KMS-11 (cell line): ENCODE measurements around the gene PLK3.
A peak's percentile ranks its signal among the peaks of the same experiment; 100 is the strongest.

Experiments
- H2AFZ ChIP-seq: fragments of 200-600 bp; sonication (generic); 2 replicates; pipeline ENCODE4 v1.6.1; 2016; ENCODE audit warnings: antibody characterized with exemption, mixed run types, low read depth
- H3K27ac ChIP-seq: fragments of 200-600 bp; sonication (generic); 2 replicates; pipeline ENCODE4 v1.6.1; 2016; ENCODE audit warnings: mild to moderate bottlenecking, mixed run types
- H3K27me3 ChIP-seq: fragments of 200-600 bp; sonication (generic); 2 replicates; pipeline ENCODE4 v1.6.1; 2017; ENCODE audit warnings: mild to moderate bottlenecking, low read depth, mixed run types, moderate library complexity; ENCODE audit not compliant: insufficient read depth
- H3K36me3 ChIP-seq: fragments of 200-600 bp; sonication (generic); 2 replicates; pipeline ENCODE4 v1.6.1; 2017; ENCODE audit warnings: mild to moderate bottlenecking, mixed run types; ENCODE audit not compliant: insufficient read depth
- H3K4me1 ChIP-seq: fragments of 200-600 bp; sonication (generic); 2 replicates; pipeline ENCODE4 v1.6.1; 2016; ENCODE audit warnings: mild to moderate bottlenecking, low read depth, mixed run types; ENCODE audit not compliant: poor library complexity, severe bottlenecking
- H3K4me2 ChIP-seq: fragments of 200-600 bp; sonication (generic); 2 replicates; pipeline ENCODE4 v1.7.0; 2016; ENCODE audit warnings: mild to moderate bottlenecking, mixed run types
- H3K4me3 ChIP-seq: fragments of 200-600 bp; sonication (generic); IDR thresholded peaks from 2 replicates; pipeline ENCODE4 v1.6.1; 2017; ENCODE audit warnings: low read depth, low read length, mixed read lengths; ENCODE audit not compliant: insufficient read depth
- H3K79me2 ChIP-seq: fragments of 200-600 bp; sonication (generic); 2 replicates; pipeline ENCODE4 v1.6.1; 2016; ENCODE audit warnings: low read depth, mixed run types; ENCODE audit not compliant: insufficient read depth
- H3K9ac ChIP-seq: fragments of 200-600 bp; sonication (generic); 2 replicates; pipeline ENCODE4 v1.6.1; 2016; ENCODE audit warnings: mild to moderate bottlenecking, mixed run types
- H4K20me1 ChIP-seq: fragments of 200-600 bp; sonication (generic); 2 replicates; pipeline ENCODE4 v1.6.1; 2016; ENCODE audit warnings: mild to moderate bottlenecking, mixed run types; ENCODE audit not compliant: insufficient read depth
- TF ChIP-seq, protein P1 (sequence below): fragments of 200-600 bp; sonication (generic); conservative IDR thresholded peaks from 2 replicates; pipeline ENCODE4 v1.6.1; 2017; ENCODE audit warnings: low read depth, mild to moderate bottlenecking, antibody characterized with exemption, low read length, moderate library complexity, mixed read lengths

The PLK3 gene

DNA sequence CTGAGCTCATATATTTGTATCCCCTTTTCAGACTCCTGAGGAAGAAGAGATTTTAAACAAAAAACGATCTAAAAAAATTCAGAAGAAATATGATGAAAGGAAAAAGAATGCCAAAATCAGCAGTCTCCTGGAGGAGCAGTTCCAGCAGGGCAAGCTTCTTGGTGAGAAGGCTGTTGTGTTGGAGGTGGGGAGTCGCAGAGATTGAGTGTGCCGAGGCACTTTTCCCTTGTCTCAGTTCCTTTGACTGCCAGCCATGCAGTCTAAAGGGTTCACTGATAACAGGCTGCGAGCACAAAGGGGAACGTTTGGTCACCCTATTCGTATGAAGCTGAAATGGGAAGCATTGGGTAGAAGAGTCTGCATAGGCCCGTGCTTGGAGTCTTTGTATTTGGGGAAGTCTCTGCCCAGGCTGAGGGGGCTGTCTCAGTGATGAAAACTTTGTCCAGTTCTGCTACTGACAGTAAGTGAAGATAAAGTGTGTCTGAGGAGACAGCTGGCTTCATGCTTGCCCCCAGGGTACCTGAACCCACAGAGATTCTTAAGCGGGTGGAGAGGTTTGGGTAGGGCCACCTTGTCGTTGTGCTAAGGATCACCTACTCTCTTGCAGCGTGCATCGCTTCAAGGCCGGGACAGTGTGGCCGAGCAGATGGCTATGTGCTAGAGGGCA lies 22.1 kb upstream of the PLK3 start:
- peaks cover 23% of the 10 kb centered on the region; the same call in 1 of the 2 replicates for H3K36me3 ChIP-seq
- H3K9ac ChIP-seq = no peak overlapping the region
- TF ChIP-seq, protein P1, sequence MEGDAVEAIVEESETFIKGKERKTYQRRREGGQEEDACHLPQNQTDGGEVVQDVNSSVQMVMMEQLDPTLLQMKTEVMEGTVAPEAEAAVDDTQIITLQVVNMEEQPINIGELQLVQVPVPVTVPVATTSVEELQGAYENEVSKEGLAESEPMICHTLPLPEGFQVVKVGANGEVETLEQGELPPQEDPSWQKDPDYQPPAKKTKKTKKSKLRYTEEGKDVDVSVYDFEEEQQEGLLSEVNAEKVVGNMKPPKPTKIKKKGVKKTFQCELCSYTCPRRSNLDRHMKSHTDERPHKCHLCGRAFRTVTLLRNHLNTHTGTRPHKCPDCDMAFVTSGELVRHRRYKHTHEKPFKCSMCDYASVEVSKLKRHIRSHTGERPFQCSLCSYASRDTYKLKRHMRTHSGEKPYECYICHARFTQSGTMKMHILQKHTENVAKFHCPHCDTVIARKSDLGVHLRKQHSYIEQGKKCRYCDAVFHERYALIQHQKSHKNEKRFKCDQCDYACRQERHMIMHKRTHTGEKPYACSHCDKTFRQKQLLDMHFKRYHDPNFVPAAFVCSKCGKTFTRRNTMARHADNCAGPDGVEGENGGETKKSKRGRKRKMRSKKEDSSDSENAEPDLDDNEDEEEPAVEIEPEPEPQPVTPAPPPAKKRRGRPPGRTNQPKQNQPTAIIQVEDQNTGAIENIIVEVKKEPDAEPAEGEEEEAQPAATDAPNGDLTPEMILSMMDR = no peak
- peaks cover 6% of the 10 kb centered on the region; the same call in 1 of the 2 replicates for H4K20me1 ChIP-seq
- peak overlapping the region; percentile 94; the same call in 1 of the 2 replicates for H3K4me2 ChIP-seq
- no peaks in the 10 kb centered on the region for H3K27me3 ChIP-seq
- H3K4me3 ChIP-seq = no peak overlapping the region
- H3K79me2 ChIP-seq = peaks cover 39% of the 10 kb centered on the region
- H3K27ac ChIP-seq = no peak overlapping the region
- peaks cover 23% of the 10 kb centered on the region for H3K4me1 ChIP-seq
- no peak overlapping the region for H2AFZ ChIP-seq

DNA sequence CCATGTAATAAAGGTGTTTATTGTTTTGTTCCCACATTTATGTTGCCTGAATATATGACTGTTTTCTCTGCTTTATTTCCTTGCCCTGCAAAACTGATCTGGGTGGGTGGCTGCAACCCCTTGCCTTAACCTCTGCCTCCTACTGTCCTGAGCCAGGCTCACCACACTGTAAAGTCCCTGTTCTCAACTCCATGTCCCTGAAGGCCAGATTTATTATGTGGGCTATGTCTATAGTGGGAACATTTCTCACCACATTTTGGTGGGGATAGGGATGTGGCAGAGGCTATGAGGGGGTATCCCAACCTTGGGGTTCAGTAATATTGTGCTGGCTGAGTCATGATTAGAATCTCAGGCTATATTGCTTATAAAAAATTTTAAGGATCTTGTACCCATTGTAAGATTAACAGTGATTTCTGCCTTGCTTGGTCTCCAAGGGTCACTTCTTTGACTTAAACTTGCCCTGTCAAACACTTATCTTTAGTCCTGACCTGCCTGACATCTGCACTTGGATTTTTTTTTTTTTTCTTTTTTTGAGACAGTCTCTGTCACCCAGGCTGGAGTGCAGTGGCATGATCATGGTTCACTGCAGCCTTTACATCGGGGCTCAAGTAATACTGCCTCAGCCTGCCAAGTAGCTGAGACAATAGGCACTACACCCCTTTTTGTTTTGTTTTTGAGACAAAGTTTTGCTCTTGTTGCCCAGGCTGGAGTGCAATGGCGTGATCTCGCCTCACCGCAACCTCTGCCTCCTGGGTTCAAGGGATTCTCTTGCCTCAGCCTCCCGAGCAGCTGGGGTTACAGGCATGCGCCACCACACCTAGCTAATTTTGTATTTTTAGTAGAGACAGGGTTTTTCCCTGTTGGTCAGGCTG lies 21.2 kb upstream of the PLK3 start:
- H3K36me3 ChIP-seq = peaks cover 23% of the 10 kb centered on the region; the same call in 1 of the 2 replicates
- peaks cover 23% of the 10 kb centered on the region for H3K4me1 ChIP-seq
- H3K27ac ChIP-seq = no peak overlapping the region
- no peak overlapping the region for H2AFZ ChIP-seq
- no peaks in the 10 kb centered on the region for H3K27me3 ChIP-seq
- H3K9ac ChIP-seq = no peak overlapping the region
- H4K20me1 ChIP-seq = peaks cover 6% of the 10 kb centered on the region; the same call in 1 of the 2 replicates
- no peak overlapping the region for H3K4me2 ChIP-seq
- TF ChIP-seq, protein P1 = no peak
- peaks cover 39% of the 10 kb centered on the region for H3K79me2 ChIP-seq
- no peak overlapping the region for H3K4me3 ChIP-seq

DNA sequence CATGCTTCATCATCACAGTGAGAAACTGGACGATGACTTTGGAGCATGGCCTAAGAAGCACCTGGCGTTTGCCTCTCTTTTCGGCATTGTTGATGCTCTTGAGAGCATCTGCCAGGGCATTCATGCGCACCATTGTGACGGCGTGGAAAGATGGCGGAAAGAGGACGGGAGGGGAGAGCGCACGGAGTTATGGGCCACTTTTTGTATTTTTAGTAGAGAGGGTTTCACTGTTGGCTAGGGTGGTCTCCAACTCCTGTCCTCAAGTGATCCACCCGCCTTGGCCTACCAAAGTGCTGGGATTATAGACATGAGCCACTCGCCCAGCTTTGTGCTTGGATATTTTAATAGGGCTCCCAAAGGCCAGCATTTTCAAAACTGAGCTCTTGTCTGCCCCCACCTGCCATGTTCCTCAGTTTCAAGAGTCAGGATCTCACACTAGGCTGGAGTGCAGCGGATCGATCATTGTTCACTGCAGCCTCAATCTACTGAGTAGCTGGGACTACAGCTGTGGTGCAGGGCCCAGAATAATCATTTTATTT lies 19.5 kb upstream of the PLK3 start:
- H4K20me1 ChIP-seq = peaks cover 6% of the 10 kb centered on the region; the same call in 1 of the 2 replicates
- H2AFZ ChIP-seq = no peak overlapping the region
- H3K4me1 ChIP-seq = peaks cover 19% of the 10 kb centered on the region
- H3K27ac ChIP-seq = no peak overlapping the region
- peaks cover 23% of the 10 kb centered on the region; the same call in 1 of the 2 replicates for H3K36me3 ChIP-seq
- H3K4me3 ChIP-seq = no peak overlapping the region
- TF ChIP-seq, protein P1 = no peak
- H3K9ac ChIP-seq = no peak overlapping the region
- H3K4me2 ChIP-seq = no peak overlapping the region
- no peaks in the 10 kb centered on the region for H3K27me3 ChIP-seq
- H3K79me2 ChIP-seq = peaks cover 37% of the 10 kb centered on the region

DNA sequence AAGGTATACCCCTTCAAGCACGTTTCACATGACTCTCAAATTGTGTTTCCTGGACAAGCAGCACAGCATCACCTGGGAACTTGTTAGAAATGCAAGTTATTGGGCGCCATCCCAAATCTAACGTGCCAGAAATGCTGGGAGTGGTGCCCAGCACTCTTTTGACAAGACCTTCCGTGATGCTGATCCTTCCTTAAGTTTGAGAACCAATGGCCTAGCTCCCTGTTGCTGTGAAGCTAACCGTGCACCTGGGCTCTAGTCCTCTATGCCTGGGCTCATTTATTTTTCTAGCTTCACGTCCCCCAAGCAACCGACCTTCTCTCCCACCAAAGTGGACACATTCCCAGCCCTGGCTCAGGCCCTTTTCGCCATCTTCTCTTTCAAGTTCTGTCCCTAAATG lies 16.5 kb upstream of the PLK3 start:
- TF ChIP-seq, protein P1 = no peak
- peaks cover 7% of the 10 kb centered on the region; the same call in 1 of the 2 replicates for H3K79me2 ChIP-seq
- peak overlapping the region; percentile 9; the same call in 1 of the 2 replicates for H3K4me2 ChIP-seq
- no peak overlapping the region for H3K4me3 ChIP-seq
- H3K27ac ChIP-seq = peak overlapping the region; percentile 18; the same call in 1 of the 2 replicates
- H3K27me3 ChIP-seq = no peaks in the 10 kb centered on the region
- peaks cover 8% of the 10 kb centered on the region; the same call in 1 of the 2 replicates for H3K36me3 ChIP-seq
- no peak overlapping the region for H2AFZ ChIP-seq
- no peaks in the 10 kb centered on the region for H4K20me1 ChIP-seq
- H3K4me1 ChIP-seq = no peaks in the 10 kb centered on the region
- H3K9ac ChIP-seq = peak overlapping the region; percentile 48; the same call in 1 of the 2 replicates
